Measurements from ENCODE around the gene PSME3IP1. TPM values are rescaled to one million over a fixed set of nuclear protein-coding genes. Genes with fewer than 3 reads are reported as not detected.

Gene PSME3IP1
- total and polyA plus RNA-seq, 2 of the 8 experiments (the other 6 are each of a cell fraction or from before 2014, with no cell fraction given), result 95.1 to 98.3 TPM

GRCh38 chr16:57186872-57187854 is 1.3 kb upstream of the PSME3IP1 start:
- Histone ChIP-seq H3K27me3 (replicated peaks in 1 of 4; ENCODE audit: control insufficient read depth in 3 of 4, extremely low read depth in 1 of 4, insufficient read depth in 3 of 4, low read length in 3 of 4) (no peaks in the 10 kb centered on the region), H3K56ac (replicated peaks; ENCODE audit: insufficient read length, low read depth, low read length) (no peak overlapping the region), H4K5ac (ENCODE audit: insufficient read length, low read depth, low read length) (no peak overlapping the region), H2BK20ac (ENCODE audit: low read length) (no peak overlapping the region), H4K20me1 (replicated peaks in 1 of 2; ENCODE audit: control insufficient read depth in 1 of 2, insufficient read depth in 2 of 2, low read length in 2 of 2) (no peaks in the 10 kb centered on the region), H3K4ac (replicated peaks; ENCODE audit: insufficient read length, low read depth, low read length) (no peak overlapping the region), H2AK5ac (ENCODE audit: low read depth, low read length) (no peak overlapping the region), H3K27ac (ENCODE audit: low read depth, low read length) (no peak overlapping the region), H2BK5ac (ENCODE audit: low read depth, low read length) (no peak overlapping the region), H2BK15ac (ENCODE audit: low read length) (no peak overlapping the region), H2BK120ac (replicated peaks; ENCODE audit: low read depth, low read length) (no peak overlapping the region), H4K91ac (replicated peaks; ENCODE audit: insufficient read length, low read length) (no peak overlapping the region), H3K4me2 (ENCODE audit: insufficient read depth in 1 of 2, low read depth in 2 of 2, low read length in 2 of 2) (peak overlapping the region; percentile 89 to 92), H3K36me3 (ENCODE audit: control insufficient read depth in 2 of 4, insufficient read depth in 4 of 4, low read length in 3 of 4) (no peaks in the 10 kb centered on the region), H3K4me1 (replicated peaks in 1 of 4; ENCODE audit: control insufficient read depth in 3 of 4, insufficient read depth in 4 of 4, low read length in 3 of 4) (peaks cover 0 to 7% (median 4%) of the 10 kb centered on the region in 4 experiments; a peak in 6 of 7 replicates), H3K23ac (ENCODE audit: insufficient read length) (no peak overlapping the region), H3K9me3 (ENCODE audit: insufficient read depth in 2 of 2, low read depth in 1 of 2, low read length in 1 of 2) (no peaks in the 10 kb centered on the region), H3K14ac (ENCODE audit: insufficient read length) (no peak overlapping the region), H4K8ac (ENCODE audit: extremely low read depth, insufficient read depth, low read length) (no peak overlapping the region), H3K18ac (ENCODE audit: extremely low read depth, low read length) (0 out of 2 replicates have a peak overlapping the region, but pooled peaks have one; percentile 16), H3K4me3 (ENCODE audit: extremely low read depth in 1 of 4, insufficient read depth in 2 of 4, low read depth in 3 of 4, low read length in 4 of 4) (peak overlapping the region; percentile 70 to 94 (median 88)), H3K23me2 (ENCODE audit: low read depth, low read length) (peaks cover 14% of the 10 kb centered on the region), H3K9ac (replicated peaks in 1 of 4; ENCODE audit: extremely low read depth in 1 of 4, low read depth in 3 of 4, low read length in 3 of 4) (peak overlapping the region; percentile 41 to 71 (median 70)), H3K79me2 (ENCODE audit: control insufficient read depth in 1 of 2, insufficient read depth in 2 of 2, low read length in 2 of 2) (peaks cover 4 to 84% of the 10 kb centered on the region in 2 experiments), H2BK12ac (ENCODE audit: low read depth, low read length) (no peak overlapping the region), H3K79me1 (ENCODE audit: low read depth, low read length) (peaks cover 11% of the 10 kb centered on the region; the same call in 1 of the 2 replicates), H2AFZ (ENCODE audit: low read length) (0 out of 2 replicates have a peak overlapping the region, but pooled peaks have one; percentile 19)
- ChIA-PET POLR2A (ENCODE audit: partially characterized antibody) (interaction anchor here (0.8 to 2.4 kb wide), 7 partner anchors 36 to 111 kb away, joined by 3 to 11 read pairs (median 5); no protein-coding TSS in a partner anchor), CTCF (ENCODE audit: partially characterized antibody) (interaction anchor here (0.7 to 1.3 kb wide), 3 partner anchors 17 to 56 kb away, joined by 3 read pairs; no protein-coding TSS in a partner anchor)
- DNase-seq (ENCODE audit: low read depth in 1 of 2, low spot score in 2 of 2), result peak in 1 of 2 experiments; percentile 53
- 9% methylated on average over 28 of the region's 28 CpGs; no CpG with 5 or more reads in 1 of the 2 experiments for WGBS, 2 experiments (ENCODE audit: extremely low coverage in 1 of 2, insufficient coverage in 1 of 2, insufficient read length in 1 of 2, insufficient replicate concordance in 2 of 2, low coverage in 1 of 2, low lambda C conversion rate in 2 of 2, missing lambda C conversion rate in 1 of 2)
- no peak for FAIRE-seq
- no peak for TF ChIP-seq RFX5 (IDR thresholded peaks at IDR 0.05; ENCODE audit: borderline replicate concordance, low read depth, low read length)
- TF ChIP-seq ASH2L (IDR thresholded peaks at IDR 0.05; ENCODE audit: low read length), result peak; percentile 16
- TF ChIP-seq GABPA (IDR thresholded peaks at IDR 0.05; ENCODE audit: borderline replicate concordance, insufficient read depth, low read length), result no peak
- no peak for TF ChIP-seq CTBP2 (IDR thresholded peaks at IDR 0.05; ENCODE audit: borderline replicate concordance, insufficient read depth, insufficient read length, low read length)
- TF ChIP-seq GTF2F1 (IDR thresholded peaks at IDR 0.05; ENCODE audit: borderline replicate concordance, low read depth, low read length), result no peak
- no peak for TF ChIP-seq TAF7 (optimal IDR thresholded peaks at IDR 0.05; ENCODE audit: borderline replicate concordance, low read depth, low read length)
- no peak for TF ChIP-seq CBX8 (IDR thresholded peaks at IDR 0.05; ENCODE audit: borderline replicate concordance, low read depth, low read length)
- no peak for TF ChIP-seq USF2 (IDR thresholded peaks at IDR 0.05; ENCODE audit: low read length)
- TF ChIP-seq POU5F1 (IDR thresholded peaks at IDR 0.05; ENCODE audit: low read depth, low read length), result no peak
